Panc1 (cell line): ENCODE data around the gene FBLN1.

Source experiments
- REST ChIP-seq, 2 experiments: IDR thresholded peaks; 2 replicates each; pipeline ENCODE4 v1.6.1; 2011 to 2012; ENCODE audit warnings: low read depth in 2 of 2, control low read depth in 1 of 2, low read length in 1 of 2, mild to moderate bottlenecking in 1 of 2, moderate library complexity in 1 of 2; ENCODE audit not compliant: insufficient read depth in 1 of 2
- TCF7L2 ChIP-seq: IDR thresholded peaks from 2 replicates; pipeline ENCODE4 v1.6.1; 2011; ENCODE audit warnings: mild to moderate bottlenecking, low read depth, low read length, inconsistent platforms
- TF ChIP-seq, protein P1 (sequence below): fragments of 450-650 bp; IDR thresholded peaks from 2 replicates; pipeline ENCODE4 v1.5.1; 2017; ENCODE audit warnings: mild to moderate bottlenecking

- TF ChIP-seq, protein P1, sequence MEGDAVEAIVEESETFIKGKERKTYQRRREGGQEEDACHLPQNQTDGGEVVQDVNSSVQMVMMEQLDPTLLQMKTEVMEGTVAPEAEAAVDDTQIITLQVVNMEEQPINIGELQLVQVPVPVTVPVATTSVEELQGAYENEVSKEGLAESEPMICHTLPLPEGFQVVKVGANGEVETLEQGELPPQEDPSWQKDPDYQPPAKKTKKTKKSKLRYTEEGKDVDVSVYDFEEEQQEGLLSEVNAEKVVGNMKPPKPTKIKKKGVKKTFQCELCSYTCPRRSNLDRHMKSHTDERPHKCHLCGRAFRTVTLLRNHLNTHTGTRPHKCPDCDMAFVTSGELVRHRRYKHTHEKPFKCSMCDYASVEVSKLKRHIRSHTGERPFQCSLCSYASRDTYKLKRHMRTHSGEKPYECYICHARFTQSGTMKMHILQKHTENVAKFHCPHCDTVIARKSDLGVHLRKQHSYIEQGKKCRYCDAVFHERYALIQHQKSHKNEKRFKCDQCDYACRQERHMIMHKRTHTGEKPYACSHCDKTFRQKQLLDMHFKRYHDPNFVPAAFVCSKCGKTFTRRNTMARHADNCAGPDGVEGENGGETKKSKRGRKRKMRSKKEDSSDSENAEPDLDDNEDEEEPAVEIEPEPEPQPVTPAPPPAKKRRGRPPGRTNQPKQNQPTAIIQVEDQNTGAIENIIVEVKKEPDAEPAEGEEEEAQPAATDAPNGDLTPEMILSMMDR = no peak
- no peak for TF ChIP-seq TCF7L2
- no peak for TF ChIP-seq REST (IDR thresholded peaks at IDR 0.05; ENCODE audit: insufficient read depth in 1 of 2, low read depth in 2 of 2, low read length in 1 of 2)
Measured at GRCh38 chr22:45616432-45616831, 113.7 kb downstream of the FBLN1 start.
